Activated naive CD4-positive, alpha-beta T cell treated with anti-CD3 and anti-CD28 coated beads, Interleukin-2, amount 50 U/mL, for 16 hours (primary cell): ENCODE data around the gene ICOS.
"Not testable (repeated sequence)": the region's sequence is repeated elsewhere in the genome, so short reads cannot be mapped to it uniquely, and the experiment has no call there.

Experiments used
- DNase-seq: peaks from one replicate; pipeline ENCODE4 v3.0.0-alpha.2; 2020

Gene ICOS

GRCh38 chr2:203918839-203919238, 17.7 kb upstream of the ICOS start:
- no peak for DNase-seq

- no peak for DNase-seq
Observed at GRCh38 chr2:203925512-203926158, 10.9 kb upstream of the ICOS start.

DNA sequence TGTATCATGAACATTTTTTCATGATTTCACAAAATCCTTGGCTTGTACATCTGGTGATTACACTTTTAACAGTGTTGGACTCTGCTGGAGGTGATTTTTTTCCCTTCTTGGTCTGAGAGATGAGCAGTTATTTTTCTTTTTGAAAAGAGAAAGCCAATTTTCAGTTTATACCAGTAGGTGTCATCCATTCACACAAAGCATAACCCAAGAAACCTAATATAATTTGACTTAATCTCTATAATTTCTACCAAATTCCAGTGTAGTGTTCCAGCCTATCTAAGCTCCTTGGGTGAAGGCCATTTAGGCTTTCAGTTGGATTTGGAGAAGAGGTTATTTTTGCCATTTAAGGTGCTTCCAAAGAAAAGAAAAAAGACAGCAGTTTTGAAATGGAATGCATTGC, 7.7 kb upstream of the ICOS start:
- no peak for DNase-seq

DNA sequence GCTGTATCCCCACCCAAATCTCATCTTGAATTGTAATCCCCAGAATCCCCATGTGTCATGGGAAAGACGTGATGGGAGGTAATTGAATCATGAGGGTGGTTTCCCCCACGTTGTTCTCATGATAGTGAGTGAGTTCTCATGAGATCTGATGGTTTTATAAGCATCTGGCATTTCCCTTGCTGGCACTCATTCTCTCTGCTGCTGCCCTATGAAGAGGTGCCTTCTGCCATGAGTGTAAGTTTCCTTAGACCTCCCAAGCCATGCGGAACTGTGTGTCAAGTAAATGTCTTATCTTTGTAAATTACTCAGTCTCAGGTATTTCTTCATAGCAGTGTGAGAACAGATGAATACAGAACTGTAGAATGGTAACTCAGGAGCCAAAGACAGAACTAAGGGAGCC, 5.3 kb upstream of the ICOS start:
- DNase-seq: peak; percentile 36

- DNase-seq: peak; percentile 64
Observed at GRCh38 chr2:203934041-203934492, 2.5 kb upstream of the ICOS start.

- no peak for DNase-seq
Observed at GRCh38 chr2:203934711-203935438, 1.7 kb upstream of the ICOS start.

DNA sequence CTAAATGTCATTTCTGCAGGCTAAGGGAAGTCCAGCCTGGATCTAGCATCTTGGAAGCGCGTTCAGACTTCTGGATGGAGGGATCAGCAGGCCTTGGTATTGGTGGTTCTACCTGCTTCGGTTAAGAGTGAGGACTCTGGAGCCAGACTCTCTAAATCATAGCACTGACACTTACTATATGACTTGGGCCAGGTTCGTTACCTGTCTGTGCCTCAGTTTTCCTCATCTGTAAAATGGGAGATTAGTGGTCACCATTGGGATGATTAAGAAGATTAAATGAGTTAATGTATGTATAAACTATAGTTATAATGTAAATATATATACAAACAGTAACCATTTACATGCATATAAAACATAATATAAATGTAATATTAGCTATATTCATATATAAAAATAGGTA, 995 bp upstream of the ICOS start:
- DNase-seq: no peak

- DNase-seq: no peak
Observed at GRCh38 chr2:203936949-203937348, 386 bp downstream of the ICOS start.

DNA sequence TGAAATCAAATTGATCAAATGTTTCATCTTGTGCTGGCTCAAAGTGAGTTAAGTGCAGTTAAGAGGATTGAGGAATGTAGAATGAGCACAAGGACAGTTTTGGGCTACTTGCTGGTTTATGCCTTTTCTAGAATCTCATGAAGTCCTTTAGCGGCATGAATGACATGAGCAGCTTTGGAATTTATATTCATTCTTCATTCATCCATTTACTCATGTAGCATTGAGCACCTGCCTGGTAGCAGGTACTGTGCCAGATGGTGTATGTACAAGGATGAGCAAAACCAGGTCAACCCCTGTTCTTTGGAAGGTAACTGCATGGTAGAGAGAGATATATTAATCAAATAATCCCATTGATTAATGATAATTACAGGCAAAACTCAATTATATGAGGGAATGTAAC, 1.2 kb downstream of the ICOS start:
- no peak for DNase-seq

DNA sequence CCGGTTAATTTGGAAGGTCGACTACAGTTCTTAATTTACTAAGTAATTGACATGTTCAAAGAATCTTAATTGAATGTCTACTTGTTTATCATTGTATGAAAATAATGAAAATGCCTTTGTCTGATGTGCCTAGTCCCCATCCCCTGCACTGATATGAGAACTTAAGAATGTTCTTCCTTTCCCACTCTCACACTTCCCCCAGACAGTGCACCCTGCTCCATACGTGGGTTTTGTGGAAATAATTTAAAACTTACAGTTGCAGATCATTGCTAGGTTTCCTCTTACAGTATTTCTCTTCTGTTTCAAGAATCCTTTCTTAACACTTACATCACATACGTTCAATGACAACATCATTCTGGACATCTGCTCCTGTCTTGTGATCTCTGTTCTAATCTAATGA, 3.5 kb downstream of the ICOS start:
- DNase-seq: no peak

DNA sequence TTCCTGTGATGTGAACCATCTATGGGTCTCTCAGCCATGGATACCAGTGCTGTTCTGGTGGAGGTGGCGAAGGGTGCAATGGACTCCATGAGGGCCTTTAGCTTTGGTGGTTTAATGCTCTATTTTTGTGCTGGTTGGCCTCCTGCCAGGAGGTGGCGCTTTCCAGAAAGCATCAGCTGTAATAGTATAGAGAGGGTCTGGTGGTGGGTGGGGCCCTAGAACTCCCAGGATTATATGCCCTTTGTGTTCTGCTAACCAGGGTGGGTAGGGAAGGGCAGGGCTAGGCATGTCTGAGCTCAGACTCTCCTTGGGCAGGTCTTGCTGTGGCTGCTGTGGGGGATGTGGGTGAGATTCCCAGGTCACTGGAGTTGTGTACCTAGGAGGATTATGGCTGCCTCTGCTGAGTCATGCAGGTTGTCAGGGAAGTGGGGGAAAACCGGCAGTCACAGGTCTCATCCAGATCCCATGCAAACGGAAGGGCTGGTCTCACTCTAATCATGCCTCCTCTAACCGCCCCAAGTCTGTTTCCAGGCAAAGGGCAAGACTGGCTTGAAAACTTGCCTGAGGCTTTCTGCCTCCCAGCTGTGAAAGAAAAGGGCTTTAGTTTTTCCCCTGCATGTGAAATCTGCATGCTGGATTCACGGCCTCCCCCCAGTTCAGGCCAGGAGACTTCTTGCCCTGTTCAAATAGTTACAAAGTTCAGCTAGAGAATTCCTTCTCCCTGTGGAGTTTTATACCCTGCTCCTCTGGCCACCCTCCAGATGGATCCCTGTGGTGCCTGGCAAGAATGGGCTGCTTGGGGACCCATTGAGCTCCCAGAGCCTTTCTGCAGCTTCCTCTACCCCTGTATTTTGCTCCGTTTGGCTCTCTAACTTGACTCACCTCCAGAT, 7.2 kb downstream of the ICOS start:
- not testable (repeated sequence) for DNase-seq

GRCh38 chr2:203948733-203949132, 12.2 kb downstream of the ICOS start:
- DNase-seq: no peak

DNA sequence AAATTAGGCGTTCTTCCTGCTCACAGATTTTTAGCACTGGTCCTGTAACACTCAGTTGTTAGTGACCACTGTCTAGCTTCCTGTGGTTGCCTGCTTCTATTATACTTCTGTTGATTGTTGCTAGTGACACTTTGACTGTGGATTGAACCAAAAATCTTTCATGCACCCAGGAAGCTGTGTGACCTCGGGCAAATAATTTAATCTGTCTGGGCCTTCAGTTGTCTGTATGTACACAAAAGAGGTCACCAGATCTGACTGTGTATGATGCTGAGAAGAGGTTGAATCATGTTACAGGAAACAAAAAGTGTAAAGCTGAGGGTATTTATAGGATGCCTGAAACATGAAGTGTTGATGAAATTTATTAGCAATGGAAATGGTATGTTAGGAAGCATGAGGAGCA, 12.7 kb downstream of the ICOS start:
- no peak for DNase-seq

DNA sequence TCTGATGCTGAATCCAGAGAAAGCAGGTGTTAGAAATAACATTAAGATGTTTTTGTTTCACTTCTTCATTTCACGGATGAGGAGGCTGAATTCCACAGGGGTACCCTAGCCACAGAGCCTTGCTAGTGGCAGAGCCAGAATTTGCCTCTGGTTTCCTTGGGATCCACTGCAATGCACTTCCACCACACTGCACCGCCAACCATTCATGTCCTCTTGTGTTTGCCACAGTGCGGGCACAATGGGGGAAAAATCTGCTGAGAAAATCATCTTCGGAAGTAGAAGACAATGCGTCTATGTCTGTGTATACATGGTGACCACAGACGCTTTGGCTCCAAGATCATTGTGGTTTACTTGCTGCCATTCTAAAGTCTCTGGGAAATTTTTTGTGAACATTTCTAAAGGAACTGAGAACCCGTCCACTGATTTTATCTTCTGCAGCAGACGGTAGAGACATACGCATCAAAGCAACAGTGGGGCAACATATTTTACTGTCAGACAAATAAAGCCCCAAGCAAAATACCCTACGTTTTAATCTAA, 14.9 kb downstream of the ICOS start:
- no peak for DNase-seq

GRCh38 chr2:203959265-203959664, 22.7 kb downstream of the ICOS start:
- no peak for DNase-seq

GRCh38 chr2:203959672-203960071, 23.1 kb downstream of the ICOS start:
- no peak for DNase-seq

GRCh38 chr2:203960811-203961210, 24.2 kb downstream of the ICOS start:
- no peak for DNase-seq

- DNase-seq: not testable (repeated sequence)
Observed at GRCh38 chr2:203965190-203965589, 28.6 kb downstream of the ICOS start.

DNA sequence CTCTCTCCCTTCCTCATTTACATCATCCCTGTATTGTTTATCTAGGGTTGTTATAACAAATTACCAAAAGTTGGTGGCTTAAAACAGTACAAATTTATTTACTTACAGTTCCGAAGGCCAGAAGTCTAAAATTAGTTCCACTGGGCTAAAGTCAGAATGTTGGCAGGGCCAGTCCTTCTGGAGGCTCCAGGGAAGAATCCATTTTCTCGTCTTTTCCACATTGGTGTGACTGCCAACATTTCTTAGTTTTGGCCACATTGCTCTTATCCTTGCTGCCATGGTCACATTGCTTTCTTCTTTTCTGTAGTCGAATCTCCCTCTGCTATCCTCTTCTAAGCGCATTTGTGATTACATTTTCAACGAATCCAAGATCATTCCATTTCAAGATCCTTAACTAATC, 34.7 kb downstream of the ICOS start:
- no peak for DNase-seq

DNA sequence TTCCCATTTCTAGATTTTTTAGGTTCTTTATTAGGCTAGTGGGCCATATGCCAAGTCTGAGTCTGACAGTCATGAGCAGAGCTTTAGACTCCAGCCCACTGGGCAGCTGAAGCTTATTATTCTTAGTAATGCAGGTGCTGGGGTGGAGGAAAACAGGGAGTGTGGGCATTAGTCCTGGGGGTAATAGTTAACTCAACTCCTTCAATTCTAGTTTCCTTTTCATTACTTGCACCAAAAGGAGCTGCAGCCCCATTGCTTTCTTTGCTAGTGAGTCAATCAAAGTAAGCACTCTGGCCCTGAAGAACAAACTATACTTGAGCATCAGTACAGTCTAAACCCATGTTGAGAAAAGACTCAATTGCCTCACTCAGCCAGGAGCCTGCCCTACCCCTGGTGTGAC, 35.5 kb downstream of the ICOS start:
- no peak for DNase-seq

GRCh38 chr2:203973000-203973399, 36.4 kb downstream of the ICOS start:
- DNase-seq: no peak

- no peak for DNase-seq
Observed at GRCh38 chr2:203973676-203974075, 37.1 kb downstream of the ICOS start.

- no peak for DNase-seq
Observed at GRCh38 chr2:203975912-203976311, 39.3 kb downstream of the ICOS start.
